Omental fat pad (tissue), 4 donors: Measurements from ENCODE around the gene ZNF23. TPM values are rescaled to one million over a fixed set of nuclear protein-coding genes. Genes with fewer than 3 reads are reported as not detected.

Source experiments
- ATAC-seq: fragments of 150-250 bp; one replicate; pipeline ENCODE4 v1.9.1; 2016; ENCODE audit warnings: mild to moderate bottlenecking, moderate library complexity; ENCODE audit not compliant: low FRiP score
- DNase-seq: peaks from one replicate; pipeline ENCODE4 v3.0.0-alpha.2; 2019; ENCODE audit warnings: low spot score
- CTCF ChIP-seq, 3 donors: fragments of 450-650 bp; IDR thresholded peaks; one replicate each; pipeline ENCODE4 v1.5.1; 2016 to 2017; ENCODE audit warnings: antibody characterized with exemption in 3 of 3, mild to moderate bottlenecking in 3 of 3, moderate library complexity in 2 of 3
- total RNA-seq, 4 donors: library from RNA; depleted of rRNA; stranded (reverse); fragments of >200 nt; gene quantifications; one replicate each; pipeline ENCODE4 v1.1.0, GENCODE V29; 2016

Gene ZNF23
- total RNA-seq, 4 donors from 2014 or later, result 4.1 to 10.1 (median 7.3) TPM

DNA sequence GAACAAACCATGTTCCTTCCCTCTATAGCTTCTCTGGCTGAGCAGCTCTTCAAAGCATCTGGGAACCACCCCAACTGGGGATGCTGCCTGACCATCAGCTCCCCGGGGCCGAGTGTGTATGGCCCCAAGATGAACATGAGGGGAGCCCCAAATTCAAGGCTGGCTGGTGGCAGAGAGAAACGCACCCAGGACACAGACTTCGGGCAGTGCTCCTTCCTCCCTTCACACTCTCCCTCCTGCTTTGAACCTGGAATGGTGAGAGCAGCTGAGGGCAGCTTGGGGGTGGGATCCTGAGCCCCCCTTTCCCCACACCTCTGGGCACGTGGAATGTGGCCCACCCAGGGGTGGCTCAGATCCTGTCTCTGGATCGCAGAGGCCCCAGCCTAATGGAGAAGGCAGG, 37.4 kb downstream of the ZNF23 start:
- ATAC-seq (no peak), DNase-seq (no peak)
- no peak for TF ChIP-seq CTCF (IDR thresholded peaks at IDR 0.05)

- ATAC-seq, result no peak
- no peak for TF ChIP-seq CTCF (IDR thresholded peaks at IDR 0.05)
- DNase-seq, result no peak
Measured at GRCh38 chr16:71423865-71424264, 38.2 kb downstream of the ZNF23 start.

DNA sequence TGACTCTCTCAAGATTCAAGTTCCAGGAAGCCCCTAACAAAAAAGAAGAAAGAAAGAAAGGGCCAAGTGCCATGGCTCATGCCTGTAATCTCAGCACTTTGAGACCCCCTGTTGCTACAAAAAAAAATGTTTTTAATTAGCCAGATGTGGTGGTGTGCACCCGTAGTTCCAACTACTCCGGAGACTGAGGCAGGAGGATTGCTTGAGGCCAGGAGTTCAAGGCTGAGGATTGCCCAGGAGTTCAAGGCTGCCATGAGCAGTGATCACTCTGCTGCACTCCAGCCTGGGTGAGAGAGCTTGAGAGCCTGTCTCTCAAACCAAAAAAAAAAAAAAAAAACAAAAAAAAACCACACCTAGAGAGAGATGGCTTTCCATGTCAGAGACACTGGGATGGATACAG, 39.0 kb downstream of the ZNF23 start:
- no peak for TF ChIP-seq CTCF (IDR thresholded peaks at IDR 0.05)
- DNase-seq (no peak), ATAC-seq (no peak)

GRCh38 chr16:71421911-71422310, 40.1 kb downstream of the ZNF23 start:
- ATAC-seq (no peak), DNase-seq (no peak)
- no peak for TF ChIP-seq CTCF (IDR thresholded peaks at IDR 0.05)

DNA sequence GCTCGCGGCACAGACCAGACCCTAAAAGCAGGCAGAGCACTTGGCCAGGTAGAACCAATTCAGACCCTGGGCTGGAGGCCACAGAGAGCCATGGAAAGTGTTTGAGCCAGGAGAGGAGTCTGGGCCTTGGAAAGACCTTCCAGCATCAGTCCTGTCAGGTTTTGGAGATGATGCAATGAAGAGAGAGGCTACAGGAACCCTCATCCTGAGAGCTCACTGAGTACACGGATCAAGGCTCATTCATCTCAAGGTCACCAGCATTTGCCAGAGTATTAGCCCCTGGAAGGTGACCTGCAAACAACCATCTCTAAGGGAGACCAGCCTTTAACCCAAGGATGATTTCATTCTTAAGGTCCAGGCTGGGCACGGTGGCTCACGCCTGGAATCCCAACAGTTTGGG, 48.0 kb downstream of the ZNF23 start:
- TF ChIP-seq CTCF (IDR thresholded peaks at IDR 0.05), result no peak
- no peak for DNase-seq
- no peak for ATAC-seq

DNA sequence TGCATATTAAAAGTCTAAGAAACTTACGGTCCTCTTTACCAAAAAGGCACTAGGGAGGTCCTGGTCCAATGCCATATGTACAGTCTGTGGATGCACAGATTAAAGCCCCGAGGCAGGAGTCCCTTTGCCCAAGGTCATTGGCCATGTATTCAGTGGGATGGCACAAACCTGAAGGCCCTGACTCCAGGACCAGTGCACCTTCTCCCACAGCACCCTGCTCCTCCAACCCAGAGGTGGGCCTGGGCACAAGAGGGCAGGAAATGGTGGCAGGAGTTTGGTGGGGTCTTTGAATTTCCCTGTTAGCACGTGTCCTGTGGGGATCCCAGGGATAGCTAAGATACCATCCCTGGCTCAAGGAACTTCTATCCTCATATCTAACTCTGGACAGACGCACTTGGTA, 48.7 kb downstream of the ZNF23 start:
- DNase-seq (no peak), ATAC-seq (no peak)
- no peak for TF ChIP-seq CTCF (IDR thresholded peaks at IDR 0.05)

GRCh38 chr16:71412270-71413160, 49.5 kb downstream of the ZNF23 start:
- ATAC-seq (peak; percentile 55), DNase-seq (peak; percentile 46)
- TF ChIP-seq CTCF (IDR thresholded peaks at IDR 0.05), result peak in 2 of 3 donors; percentile 40 to 48
